H9 (cell line): ENCODE data around the gene GRIP2. TPM values are rescaled to one million over a fixed set of nuclear protein-coding genes. Genes with fewer than 3 reads are reported as not detected.
A peak's percentile ranks its signal among the peaks of the same experiment; 100 is the strongest.

Experiments used
- DNase-seq: peaks from one replicate; pipeline ENCODE4 v3.0.0-alpha.2; 2017
- H2AFZ ChIP-seq: one replicate; pipeline ENCODE4 v1.6.1; 2013; ENCODE audit warnings: mild to moderate bottlenecking, low read length, control low read depth, moderate library complexity
- H2AK5ac ChIP-seq: 2 replicates; pipeline ENCODE4 v1.6.1; 2013; ENCODE audit warnings: low read length, control low read depth, mixed read lengths; ENCODE audit not compliant: insufficient read length
- H2BK120ac ChIP-seq: one replicate; pipeline ENCODE4 v1.6.1; 2013; ENCODE audit warnings: low read depth, mild to moderate bottlenecking, low read length, control low read depth, inconsistent platforms; ENCODE audit not compliant: poor library complexity, severe bottlenecking
- H2BK12ac ChIP-seq: 2 replicates; pipeline ENCODE4 v1.6.1; 2013; ENCODE audit warnings: low read length, control low read depth, mixed read lengths, low read depth; ENCODE audit not compliant: insufficient read length
- H2BK15ac ChIP-seq: 2 replicates; pipeline ENCODE4 v1.6.1; 2013; ENCODE audit warnings: low read depth, low read length, control low read depth
- H2BK20ac ChIP-seq: one replicate; pipeline ENCODE4 v1.6.1; 2013; ENCODE audit warnings: low read depth, mild to moderate bottlenecking, low read length, control low read depth, inconsistent platforms; ENCODE audit not compliant: poor library complexity, severe bottlenecking
- H2BK5ac ChIP-seq: 2 replicates; pipeline ENCODE4 v1.6.1; 2013; ENCODE audit warnings: low read length, control low read depth, mixed read lengths; ENCODE audit not compliant: insufficient read length
- H3K14ac ChIP-seq: 2 replicates; pipeline ENCODE4 v1.6.1; 2013; ENCODE audit warnings: low read length, control low read depth; ENCODE audit not compliant: insufficient read depth
- H3K18ac ChIP-seq: 2 replicates; pipeline ENCODE4 v1.6.1; 2013; ENCODE audit warnings: low read depth, mild to moderate bottlenecking, mixed read lengths, low read length, control low read depth; ENCODE audit not compliant: insufficient read length
- H3K23ac ChIP-seq: 2 replicates; pipeline ENCODE4 v1.6.1; 2013; ENCODE audit warnings: low read length, control low read depth, mixed read lengths, low read depth; ENCODE audit not compliant: insufficient read length
- H3K23me2 ChIP-seq: 2 replicates; pipeline ENCODE4 v1.6.1; 2013; ENCODE audit warnings: low read depth, mild to moderate bottlenecking, mixed read lengths, low read length, control low read depth; ENCODE audit not compliant: insufficient read length, poor library complexity, severe bottlenecking
- H3K27ac ChIP-seq: 2 replicates; pipeline ENCODE4 v1.5.1; 2013; ENCODE audit warnings: low read length, control low read depth, mixed read lengths, low read depth; ENCODE audit not compliant: insufficient read length
- H3K27me3 ChIP-seq: 2 replicates; pipeline ENCODE4 v1.6.1; 2013; ENCODE audit warnings: low read length, control low read depth, inconsistent platforms; ENCODE audit not compliant: insufficient read depth
- H3K4ac ChIP-seq: 2 replicates; pipeline ENCODE4 v1.6.1; 2013; ENCODE audit warnings: low read depth, mild to moderate bottlenecking, control low read depth, inconsistent platforms, low read length, moderate library complexity
- H3K4me1 ChIP-seq: 2 replicates; pipeline ENCODE4 v1.6.1; 2013; ENCODE audit warnings: low read length, control low read depth, inconsistent platforms; ENCODE audit not compliant: insufficient read depth
- H3K4me2 ChIP-seq: 2 replicates; pipeline ENCODE4 v1.6.1; 2013; ENCODE audit warnings: low read length, control low read depth, mixed read lengths; ENCODE audit not compliant: insufficient read length, insufficient read depth
- H3K56ac ChIP-seq: 2 replicates; pipeline ENCODE4 v1.6.1; 2013; ENCODE audit warnings: low read depth, mild to moderate bottlenecking, mixed read lengths, low read length, control low read depth; ENCODE audit not compliant: insufficient read length
- H3K79me1 ChIP-seq: 2 replicates; pipeline ENCODE4 v1.6.1; 2013; ENCODE audit warnings: low read depth, mild to moderate bottlenecking, moderate library complexity, low read length, control low read depth, inconsistent platforms; ENCODE audit not compliant: insufficient read depth, poor library complexity, severe bottlenecking
- H3K79me2 ChIP-seq: 2 replicates; pipeline ENCODE4 v1.6.1; 2013; ENCODE audit warnings: low read length, control low read depth, inconsistent platforms; ENCODE audit not compliant: insufficient read depth
- H3K9ac ChIP-seq: 2 replicates; pipeline ENCODE4 v1.6.1; 2013; ENCODE audit warnings: low read length, control low read depth, mixed read lengths; ENCODE audit not compliant: insufficient read length; ENCODE audit errors: extremely low read depth
- H3K9me3 ChIP-seq: one replicate; pipeline ENCODE4 v1.6.1; 2013; ENCODE audit warnings: low read depth, low read length, inconsistent platforms; ENCODE audit not compliant: control insufficient read depth
- H3T11ph ChIP-seq: one replicate; pipeline ENCODE4 v1.6.1; 2013; ENCODE audit warnings: mild to moderate bottlenecking, low read length, control low read depth, inconsistent platforms
- H4K20me1 ChIP-seq: one replicate; pipeline ENCODE4 v1.6.1; 2013; ENCODE audit not compliant: control insufficient read depth, insufficient read length, insufficient read depth
- H4K5ac ChIP-seq: 2 replicates; pipeline ENCODE4 v1.6.1; 2013; ENCODE audit warnings: low read depth, mild to moderate bottlenecking, mixed read lengths, low read length, control low read depth; ENCODE audit not compliant: insufficient read length
- H4K8ac ChIP-seq: replicated peaks from 2 replicates; pipeline ENCODE4 v1.6.1; 2013; ENCODE audit warnings: low read length, control low read depth, mixed read lengths, low read depth; ENCODE audit not compliant: insufficient read length
- H4K91ac ChIP-seq: 2 replicates; pipeline ENCODE4 v1.6.1; 2013; ENCODE audit warnings: low read depth, mild to moderate bottlenecking, moderate library complexity, mixed read lengths, low read length, control low read depth; ENCODE audit not compliant: insufficient read length
- H3K27ac Mint-ChIP-seq, 3 experiments: 2 replicates in 2 of 3; 3 replicates in 1 of 3; pipeline ENCODE4 v1.8.0; 2020 to 2021; ENCODE audit warnings: mixed read lengths in 3 of 3, mild to moderate bottlenecking in 1 of 3, moderate library complexity in 1 of 3
- H3K27me3 Mint-ChIP-seq: 2 replicates; pipeline ENCODE4 v1.8.0; 2021; ENCODE audit warnings: low read depth, mild to moderate bottlenecking, moderate library complexity, mixed read lengths
- H3K36me3 Mint-ChIP-seq, 3 experiments: 2 replicates in 2 of 3; 3 replicates in 1 of 3; pipeline ENCODE4 v1.8.0; 2020 to 2021; ENCODE audit warnings: low read depth in 3 of 3, mixed read lengths in 3 of 3; ENCODE audit not compliant: insufficient read depth in 1 of 3
- H3K4me1 Mint-ChIP-seq, 2 experiments: 2 replicates each; pipeline ENCODE4 v1.8.0; 2020; ENCODE audit warnings: mixed read lengths in 2 of 2
- H3K4me3 Mint-ChIP-seq, 2 experiments: 2 replicates in 1 of 2; 3 replicates in 1 of 2; pipeline ENCODE4 v1.8.0; 2020 to 2021; ENCODE audit warnings: mild to moderate bottlenecking in 2 of 2, mixed read lengths in 2 of 2, moderate library complexity in 1 of 2
- H3K9me3 Mint-ChIP-seq, 2 experiments: 2 replicates in 1 of 2; 3 replicates in 1 of 2; pipeline ENCODE4 v1.8.0; 2020; ENCODE audit warnings: mild to moderate bottlenecking in 2 of 2, mixed read lengths in 2 of 2, moderate library complexity in 1 of 2
- WGBS: extraction: QIAGEN DNeasy Blood & Tissue Kit; methylation state at CpG from one replicate; pipeline ENCODE4 v1.1.7; 2013; ENCODE audit warnings: missing lambda C conversion rate, low lambda C conversion rate, mixed read lengths; ENCODE audit not compliant: insufficient read length; ENCODE audit errors: extremely low coverage; 5-methylcytosine and 5-hydroxymethylcytosine counted together
- total RNA-seq: library from RNA; stranded (reverse); gene quantifications from 2 replicates; pipeline ENCODE4 v1.2.1, GENCODE V29; 2021
- TF ChIP-seq, protein P1 (sequence below): fragments of 200-600 bp; sonication (generic); conservative IDR thresholded peaks from 3 replicates; pipeline ENCODE4 v1.8.0; 2021; ENCODE audit warnings: antibody characterized with exemption, mild to moderate bottlenecking

Gene GRIP2
- total RNA-seq, 1 experiment from 2014 or later = 3.1 TPM

DNA sequence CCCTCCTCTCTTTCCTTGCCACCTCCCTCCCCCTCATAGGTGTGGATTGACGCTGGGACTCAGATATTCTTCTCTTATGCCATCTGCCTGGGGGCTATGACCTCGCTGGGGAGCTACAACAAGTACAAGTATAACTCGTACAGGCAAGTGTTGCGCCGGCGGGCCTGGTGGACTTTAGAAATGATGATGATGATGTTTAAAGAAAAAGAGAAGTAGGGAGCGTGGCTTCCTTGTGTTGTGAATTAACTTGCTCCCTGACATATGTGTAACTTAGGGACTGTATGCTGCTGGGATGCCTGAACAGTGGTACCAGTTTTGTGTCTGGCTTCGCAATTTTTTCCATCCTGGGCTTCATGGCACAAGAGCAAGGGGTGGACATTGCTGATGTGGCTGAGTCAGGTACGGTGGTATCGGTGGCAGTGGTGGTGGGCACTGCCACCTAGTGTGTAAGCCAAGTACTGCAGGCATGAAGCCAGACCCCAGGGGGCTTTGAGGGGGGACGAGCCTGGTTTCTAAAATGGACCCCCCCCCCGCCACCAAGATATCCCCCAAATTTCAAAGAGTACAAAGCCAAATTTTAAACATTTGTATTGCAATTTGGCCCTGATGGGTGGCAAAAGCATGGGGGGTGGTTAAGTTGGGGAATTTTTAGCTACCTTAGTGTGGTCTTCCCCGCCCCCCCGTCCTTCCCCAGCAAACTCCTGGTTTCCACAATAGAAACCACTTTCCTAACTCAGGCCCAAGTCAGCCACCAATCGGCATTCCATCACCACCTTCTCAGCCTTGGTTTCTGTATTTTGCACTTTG is 72.1 kb downstream of the GRIP2 start:
- peaks cover 14 to 15% of the 10 kb centered on the region in 2 experiments for H3K4me1 Mint-ChIP-seq
- Histone ChIP-seq H2BK20ac (no peak overlapping the region), H3K9ac (no peak overlapping the region), H4K8ac (no peak overlapping the region), H4K20me1 (no peaks in the 10 kb centered on the region), H3K79me1 (no peaks in the 10 kb centered on the region), H3K4ac (no peak overlapping the region), H3K23me2 (no peaks in the 10 kb centered on the region), H3K9me3 (no peaks in the 10 kb centered on the region), H3K18ac (no peak overlapping the region), H3K27ac (no peak overlapping the region), H3K56ac (no peak overlapping the region), H2BK120ac (no peak overlapping the region), H2BK15ac (no peak overlapping the region), H2BK5ac (no peak overlapping the region), H4K91ac (no peak overlapping the region), H3K4me1 (no peaks in the 10 kb centered on the region), H3K4me2 (no peak overlapping the region), H2BK12ac (no peak overlapping the region), H3K79me2 (no peaks in the 10 kb centered on the region), H3K23ac (no peak overlapping the region), H3K14ac (no peak overlapping the region), H2AK5ac (no peak overlapping the region), H4K5ac (no peak overlapping the region), H2AFZ (no peak overlapping the region), H3K27me3 (no peaks in the 10 kb centered on the region), H3T11ph (no peak overlapping the region)
- H3K9me3 Mint-ChIP-seq = no peaks in the 10 kb centered on the region
- no peak overlapping the region for H3K4me3 Mint-ChIP-seq
- H3K27me3 Mint-ChIP-seq = no peaks in the 10 kb centered on the region
- H3K27ac Mint-ChIP-seq = peak overlapping the region in 1 of 3 experiments; percentile 92; a peak in 1 of 7 replicates
- peaks cover 20 to 73% (median 30%) of the 10 kb centered on the region in 3 experiments; a peak in 6 of 7 replicates for H3K36me3 Mint-ChIP-seq
- TF ChIP-seq, protein P1, sequence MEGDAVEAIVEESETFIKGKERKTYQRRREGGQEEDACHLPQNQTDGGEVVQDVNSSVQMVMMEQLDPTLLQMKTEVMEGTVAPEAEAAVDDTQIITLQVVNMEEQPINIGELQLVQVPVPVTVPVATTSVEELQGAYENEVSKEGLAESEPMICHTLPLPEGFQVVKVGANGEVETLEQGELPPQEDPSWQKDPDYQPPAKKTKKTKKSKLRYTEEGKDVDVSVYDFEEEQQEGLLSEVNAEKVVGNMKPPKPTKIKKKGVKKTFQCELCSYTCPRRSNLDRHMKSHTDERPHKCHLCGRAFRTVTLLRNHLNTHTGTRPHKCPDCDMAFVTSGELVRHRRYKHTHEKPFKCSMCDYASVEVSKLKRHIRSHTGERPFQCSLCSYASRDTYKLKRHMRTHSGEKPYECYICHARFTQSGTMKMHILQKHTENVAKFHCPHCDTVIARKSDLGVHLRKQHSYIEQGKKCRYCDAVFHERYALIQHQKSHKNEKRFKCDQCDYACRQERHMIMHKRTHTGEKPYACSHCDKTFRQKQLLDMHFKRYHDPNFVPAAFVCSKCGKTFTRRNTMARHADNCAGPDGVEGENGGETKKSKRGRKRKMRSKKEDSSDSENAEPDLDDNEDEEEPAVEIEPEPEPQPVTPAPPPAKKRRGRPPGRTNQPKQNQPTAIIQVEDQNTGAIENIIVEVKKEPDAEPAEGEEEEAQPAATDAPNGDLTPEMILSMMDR = peak; percentile 84
- no CpG with 5 or more reads among the region's 15 CpGs for WGBS
- DNase-seq = peak; percentile 52
